Measurements from ENCODE around the gene LONRF3.

Gene LONRF3

GRCh38 chrX:118974088-118974907, at the start of gene LONRF3:
Gene LONRF3, plus strand, starts transcription at chrX:118974618. Its CDS starts 163 bp downstream, at chrX:118974781.
- FAIRE-seq, result peak; percentile 47
- no peak for DNase-seq (ENCODE audit: extremely low spot score, insufficient read length, low read depth)

GRCh38 chrX:118928151-118928550, 46.3 kb upstream of the LONRF3 start:
- no peak for DNase-seq (ENCODE audit: extremely low spot score, insufficient read length, low read depth)
- FAIRE-seq, result no peak

- peak; percentile 15 for FAIRE-seq
- DNase-seq (ENCODE audit: extremely low spot score, insufficient read length, low read depth), result no peak
Measured at GRCh38 chrX:118935352-118935751, 39.1 kb upstream of the LONRF3 start.

- FAIRE-seq (no peak), DNase-seq (ENCODE audit: extremely low spot score, insufficient read length, low read depth) (no peak)
Measured at GRCh38 chrX:118941147-118941546, 33.3 kb upstream of the LONRF3 start.

GRCh38 chrX:118943102-118943501, 31.3 kb upstream of the LONRF3 start:
- FAIRE-seq (no peak), DNase-seq (ENCODE audit: extremely low spot score, insufficient read length, low read depth) (no peak)

- FAIRE-seq (no peak), DNase-seq (ENCODE audit: extremely low spot score, insufficient read length, low read depth) (no peak)
Measured at GRCh38 chrX:118945921-118946320, 28.5 kb upstream of the LONRF3 start.

GRCh38 chrX:118948270-118948669, 26.1 kb upstream of the LONRF3 start:
- FAIRE-seq, result no peak
- no peak for DNase-seq (ENCODE audit: extremely low spot score, insufficient read length, low read depth)

GRCh38 chrX:118961866-118962560, 12.4 kb upstream of the LONRF3 start:
- FAIRE-seq (no peak), DNase-seq (ENCODE audit: extremely low spot score, insufficient read length, low read depth) (no peak)

GRCh38 chrX:118963159-118963558, 11.3 kb upstream of the LONRF3 start:
- FAIRE-seq, result no peak
- DNase-seq (ENCODE audit: extremely low spot score, insufficient read length, low read depth), result no peak

GRCh38 chrX:118964252-118964651, 10.2 kb upstream of the LONRF3 start:
- FAIRE-seq (no peak), DNase-seq (ENCODE audit: extremely low spot score, insufficient read length, low read depth) (no peak)

- FAIRE-seq (no peak), DNase-seq (ENCODE audit: extremely low spot score, insufficient read length, low read depth) (no peak)
Measured at GRCh38 chrX:118965395-118965794, 9.0 kb upstream of the LONRF3 start.

- no peak for DNase-seq (ENCODE audit: extremely low spot score, insufficient read length, low read depth)
- FAIRE-seq, result no peak
Measured at GRCh38 chrX:118968031-118968430, 6.4 kb upstream of the LONRF3 start.

- no peak for FAIRE-seq
- no peak for DNase-seq (ENCODE audit: extremely low spot score, insufficient read length, low read depth)
Measured at GRCh38 chrX:118971552-118971951, 2.9 kb upstream of the LONRF3 start.

- DNase-seq (ENCODE audit: extremely low spot score, insufficient read length, low read depth), result no peak
- no peak for FAIRE-seq
Measured at GRCh38 chrX:118973389-118974087, 880 bp upstream of the LONRF3 start.

GRCh38 chrX:118974908-118975671, 672 bp downstream of the LONRF3 start:
- DNase-seq (ENCODE audit: extremely low spot score, insufficient read length, low read depth) (no peak), FAIRE-seq (no peak)

- DNase-seq (ENCODE audit: extremely low spot score, insufficient read length, low read depth), result no peak
- no peak for FAIRE-seq
Measured at GRCh38 chrX:118975831-118976598, 1.6 kb downstream of the LONRF3 start.

- DNase-seq (ENCODE audit: extremely low spot score, insufficient read length, low read depth), result no peak
Measured at GRCh38 chrX:118976599-118977340, 2.4 kb downstream of the LONRF3 start.

GRCh38 chrX:118977424-118977823, 3.0 kb downstream of the LONRF3 start:
- no peak for FAIRE-seq
- DNase-seq (ENCODE audit: extremely low spot score, insufficient read length, low read depth), result no peak

More at GRCh38 chrX:118976599-118977340, 2.4 kb downstream of the LONRF3 start:
- peak; percentile 72 for FAIRE-seq

- no peak for FAIRE-seq
- no peak for DNase-seq (ENCODE audit: extremely low spot score, insufficient read length, low read depth)
Measured at GRCh38 chrX:118978451-118978850, 4.0 kb downstream of the LONRF3 start.
